ENCODE results near the gene FNIP2.
A peak's percentile ranks its signal among the peaks of the same experiment; 100 is the strongest.
"Not testable (repeated sequence)": the region's sequence is repeated elsewhere in the genome, so short reads cannot be mapped to it uniquely, and the experiment has no call there.

FNIP2 gene

DNA sequence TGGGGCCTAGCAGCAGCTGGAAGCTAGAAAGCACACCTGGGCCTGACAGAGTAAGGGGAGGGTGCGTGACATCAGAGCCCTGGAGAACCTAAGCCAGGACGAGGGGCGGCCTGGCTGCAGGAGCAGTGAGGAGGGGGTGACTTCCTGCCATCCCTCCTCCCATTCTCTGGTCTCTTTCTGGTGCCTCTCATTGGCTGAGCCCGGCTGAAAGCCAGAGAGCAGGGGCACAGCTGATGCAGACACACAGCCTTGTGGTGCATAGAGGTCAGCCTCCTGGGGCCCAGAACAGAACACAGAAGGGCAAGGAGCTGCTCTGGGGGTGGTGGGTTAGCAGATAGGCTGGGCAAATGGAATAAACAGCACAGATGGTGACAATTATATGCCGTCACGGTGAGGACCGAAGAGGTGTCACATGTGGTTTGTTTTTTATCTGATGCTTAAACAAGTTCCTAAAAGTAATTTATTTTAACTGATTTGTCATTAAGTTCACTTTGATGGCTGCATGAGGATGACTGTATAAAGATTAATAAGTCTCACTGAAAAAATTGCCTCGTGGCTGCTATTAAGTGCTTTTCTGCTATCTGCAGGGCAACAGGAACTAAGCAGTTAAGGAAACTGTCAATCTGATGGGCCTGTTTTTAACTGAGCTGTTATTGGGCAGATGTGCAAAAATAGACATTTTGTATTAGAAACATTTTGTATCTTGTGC, 102.0 kb downstream of the FNIP2 start:
- no peak for DNase-seq (ENCODE audit: low read depth)

- no peak for DNase-seq (ENCODE audit: low read depth)
These were observed 102.5 kb downstream of the FNIP2 start for GRCh38 chr4:158871335-158871724.

DNA sequence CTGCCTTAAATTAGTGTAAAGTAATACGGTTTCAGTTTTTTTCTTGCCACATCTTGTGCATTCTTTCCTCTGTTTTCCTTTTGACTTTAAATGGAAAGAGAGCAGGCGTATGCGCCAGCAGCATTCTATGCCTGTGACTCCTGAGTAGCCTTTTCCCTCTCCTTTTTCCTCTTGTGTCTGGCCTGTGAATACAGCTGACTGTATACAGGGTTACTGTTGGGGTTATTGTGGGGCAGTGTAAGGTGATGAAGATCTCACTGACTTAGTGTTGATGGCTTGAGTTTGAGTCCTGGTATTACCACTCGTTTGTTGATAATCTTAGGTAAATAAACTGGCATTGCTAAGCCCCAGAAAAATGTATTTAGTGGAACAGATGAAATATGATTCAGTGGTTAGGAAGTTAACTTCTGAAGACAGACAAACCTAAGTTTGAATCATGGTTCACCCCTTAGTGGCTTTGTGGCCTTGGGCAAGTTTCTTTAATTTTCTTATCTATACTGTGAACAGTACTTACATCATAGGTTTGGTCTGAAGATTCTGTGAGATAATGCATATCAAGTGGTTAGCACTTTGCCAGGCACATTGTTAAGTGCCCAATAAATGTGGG, 105.1 kb downstream of the FNIP2 start:
- DNase-seq (ENCODE audit: low read depth) = peak; percentile 82

GRCh38 chr4:158875026-158875425, 106.2 kb downstream of the FNIP2 start:
- no peak for DNase-seq (ENCODE audit: low read depth)

DNA sequence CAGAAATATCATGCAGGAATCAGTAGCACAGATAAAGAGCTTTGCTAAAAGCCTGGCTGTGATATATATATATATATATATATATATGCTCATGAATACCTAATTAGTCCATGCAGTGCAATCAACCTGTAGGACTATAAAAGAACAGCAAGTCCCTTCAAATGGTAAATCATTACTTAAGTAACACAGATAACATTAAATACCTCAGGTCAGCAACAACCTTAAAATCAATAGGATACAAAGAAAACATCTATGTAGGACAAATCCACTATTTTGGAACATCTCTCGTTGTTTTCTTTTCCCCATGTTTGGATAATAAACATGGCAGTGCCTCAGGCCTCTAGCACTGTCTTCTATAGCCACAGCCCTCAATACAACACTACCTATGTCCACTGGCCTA, 106.6 kb downstream of the FNIP2 start:
- no peak for DNase-seq (ENCODE audit: low read depth)

GRCh38 chr4:158877069-158877468, 108.2 kb downstream of the FNIP2 start:
- DNase-seq (ENCODE audit: low read depth) = no peak

DNA sequence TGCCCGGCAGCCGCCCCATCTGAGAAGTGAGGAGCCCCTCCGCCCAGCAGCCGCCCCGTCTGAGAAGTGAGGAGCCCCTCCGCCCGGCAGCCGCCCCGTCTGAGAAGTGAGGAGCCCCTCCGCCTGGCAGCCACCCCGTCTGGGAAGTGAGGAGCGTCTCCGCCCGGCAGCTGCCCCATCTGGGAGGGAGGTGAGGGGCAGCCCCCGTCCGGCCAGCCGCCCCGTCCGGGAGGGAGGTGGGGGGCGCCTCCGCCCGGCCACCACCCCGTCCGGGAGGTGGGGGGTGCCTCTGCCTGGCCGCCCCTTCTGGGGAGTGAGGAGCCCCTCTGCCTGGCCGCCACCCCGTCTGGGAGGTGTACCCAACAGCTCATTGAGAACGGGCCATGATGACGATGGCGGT, 113.3 kb downstream of the FNIP2 start:
- not testable (repeated sequence) for DNase-seq (ENCODE audit: low read depth)

DNA sequence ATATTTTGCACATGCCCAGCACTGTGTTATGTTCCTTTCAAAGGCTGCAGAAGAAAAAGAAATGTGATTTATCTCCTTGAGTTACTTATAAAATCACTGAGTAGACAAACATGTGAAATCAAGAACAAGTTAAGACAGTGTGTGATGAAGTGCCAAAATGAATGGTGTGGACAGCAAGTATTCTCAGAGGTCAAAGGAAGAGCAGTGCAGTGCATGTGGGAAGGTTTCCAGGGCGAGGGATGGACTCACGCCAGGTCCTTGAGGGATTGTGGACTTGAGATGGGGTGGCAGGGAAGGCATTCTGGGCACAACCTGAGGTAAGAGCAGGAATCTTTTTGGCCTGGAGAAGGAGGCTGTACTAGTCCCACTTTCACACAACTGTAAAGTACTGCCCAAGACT, 115.5 kb downstream of the FNIP2 start:
- DNase-seq (ENCODE audit: low read depth) = no peak

- DNase-seq (ENCODE audit: low read depth) = no peak
These were observed 116.7 kb downstream of the FNIP2 start for GRCh38 chr4:158885564-158885963.

GRCh38 chr4:158890294-158890693, 121.5 kb downstream of the FNIP2 start:
- no peak for DNase-seq (ENCODE audit: low read depth)

- no peak for DNase-seq (ENCODE audit: low read depth)
These were observed 122.4 kb downstream of the FNIP2 start for GRCh38 chr4:158891256-158891655.

- DNase-seq (ENCODE audit: low read depth) = no peak
These were observed 126.0 kb downstream of the FNIP2 start for GRCh38 chr4:158894826-158895225.

DNA sequence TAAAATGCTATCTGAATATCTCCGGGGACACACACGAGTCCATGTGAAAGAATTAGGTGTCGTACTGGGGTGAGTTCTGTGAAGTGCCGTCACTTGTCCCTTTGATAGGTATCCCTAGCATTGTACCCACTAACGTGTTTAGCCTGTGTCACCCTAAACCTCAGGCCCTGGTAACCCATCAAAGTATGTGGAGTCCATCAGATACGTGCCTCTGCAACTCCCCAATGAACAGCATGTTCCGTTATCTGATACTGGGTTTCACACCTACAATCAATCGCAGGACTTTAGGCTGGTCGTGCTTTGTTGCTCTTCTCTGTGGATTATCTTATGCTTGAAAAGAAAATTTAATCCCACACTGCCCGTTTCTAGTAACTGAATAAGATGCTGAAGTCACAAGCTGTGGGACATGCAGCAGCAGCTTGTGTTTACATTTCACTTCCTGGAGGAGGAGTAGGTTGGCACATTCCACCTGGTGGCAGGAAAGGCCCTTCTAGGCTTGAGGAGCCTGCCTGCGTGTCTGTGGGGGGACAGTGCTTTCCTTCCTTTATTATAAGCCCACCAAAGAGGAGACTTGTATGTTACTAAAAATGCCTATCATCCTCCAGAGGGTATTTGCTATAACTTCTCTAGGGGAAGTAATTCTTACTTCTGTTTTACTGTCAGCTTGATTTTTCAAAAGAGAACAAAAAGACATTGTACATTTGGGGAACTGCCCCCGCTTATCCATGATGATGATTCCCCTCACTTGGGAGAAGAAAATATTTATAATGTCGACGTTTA, 127.2 kb downstream of the FNIP2 start:
- DNase-seq (ENCODE audit: low read depth) = no peak

DNA sequence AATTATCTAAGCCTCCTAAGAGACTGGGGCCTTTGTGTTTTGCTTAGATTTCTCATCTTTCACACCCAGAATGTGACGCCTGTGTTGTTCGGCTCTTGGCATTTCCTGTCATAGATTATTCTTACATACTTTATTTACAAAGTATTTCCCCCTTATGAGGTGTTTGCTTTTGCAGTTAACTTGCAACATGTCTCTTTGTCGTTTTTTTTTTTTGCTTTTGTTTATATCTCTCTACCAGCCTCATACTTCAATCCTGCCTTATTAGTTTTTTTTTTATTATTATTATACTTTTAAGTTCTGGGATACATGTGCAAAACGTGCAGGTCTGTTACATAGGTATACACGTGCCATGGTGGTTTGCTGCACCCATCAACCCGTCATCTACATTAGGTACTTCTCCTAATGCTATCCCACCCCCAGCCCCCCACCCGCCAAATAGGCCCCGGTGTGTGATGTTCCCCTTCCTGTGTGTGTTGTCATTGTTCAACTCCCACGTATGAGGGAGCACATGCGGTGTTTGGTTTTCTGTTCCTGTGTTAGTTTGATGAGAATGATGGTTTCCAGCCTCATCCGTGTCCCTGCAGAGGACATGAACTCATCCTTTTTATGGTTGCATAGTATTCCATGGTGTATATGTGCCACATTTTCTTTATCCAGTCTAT, 127.9 kb downstream of the FNIP2 start:
- not testable (repeated sequence) for DNase-seq (ENCODE audit: low read depth)

GRCh38 chr4:158900408-158900807, 131.6 kb downstream of the FNIP2 start:
- DNase-seq (ENCODE audit: low read depth) = not testable (repeated sequence)

DNA sequence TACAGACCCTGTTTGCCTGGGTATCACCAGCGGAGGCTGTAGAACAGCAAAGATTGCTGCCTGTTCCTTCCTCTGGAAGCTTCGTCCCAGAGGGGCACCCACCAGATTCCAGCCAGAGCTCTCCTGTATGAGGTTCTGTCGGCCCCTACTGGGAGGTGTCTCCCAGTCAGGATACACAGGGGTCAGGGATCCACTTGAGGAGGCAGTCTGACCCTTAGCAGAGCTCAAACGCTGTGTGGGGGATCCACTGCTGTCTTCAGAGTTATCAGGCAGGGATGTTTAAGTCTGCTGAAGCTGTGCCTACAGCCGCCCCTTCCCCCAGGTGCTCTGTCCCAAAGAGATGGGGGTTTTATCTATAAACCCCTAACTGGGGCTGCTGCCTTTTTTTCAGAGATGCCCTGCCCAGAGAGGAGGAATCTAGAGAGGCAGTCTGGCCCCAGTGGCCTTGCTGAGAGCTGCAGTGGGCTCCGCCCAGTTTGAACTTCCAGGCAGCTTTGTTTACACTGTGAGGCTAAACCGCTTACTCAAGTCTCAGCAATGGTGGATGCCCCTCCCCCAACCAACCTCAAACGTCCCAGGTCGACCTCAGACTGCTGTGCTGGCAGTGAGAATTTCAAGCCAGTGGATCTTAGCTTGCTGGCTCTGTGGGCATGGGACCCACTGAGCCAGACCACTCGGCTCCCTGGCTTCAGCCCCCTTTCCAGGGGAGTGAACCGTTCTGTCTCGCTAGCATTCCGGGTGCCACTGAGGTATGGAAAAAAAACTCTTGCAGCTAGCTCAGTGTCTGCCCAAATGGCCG, 133.7 kb downstream of the FNIP2 start:
- peak; percentile 68 for DNase-seq (ENCODE audit: low read depth)

GRCh38 chr4:158903079-158903456, 134.2 kb downstream of the FNIP2 start:
- DNase-seq (ENCODE audit: low read depth) = no peak

DNA sequence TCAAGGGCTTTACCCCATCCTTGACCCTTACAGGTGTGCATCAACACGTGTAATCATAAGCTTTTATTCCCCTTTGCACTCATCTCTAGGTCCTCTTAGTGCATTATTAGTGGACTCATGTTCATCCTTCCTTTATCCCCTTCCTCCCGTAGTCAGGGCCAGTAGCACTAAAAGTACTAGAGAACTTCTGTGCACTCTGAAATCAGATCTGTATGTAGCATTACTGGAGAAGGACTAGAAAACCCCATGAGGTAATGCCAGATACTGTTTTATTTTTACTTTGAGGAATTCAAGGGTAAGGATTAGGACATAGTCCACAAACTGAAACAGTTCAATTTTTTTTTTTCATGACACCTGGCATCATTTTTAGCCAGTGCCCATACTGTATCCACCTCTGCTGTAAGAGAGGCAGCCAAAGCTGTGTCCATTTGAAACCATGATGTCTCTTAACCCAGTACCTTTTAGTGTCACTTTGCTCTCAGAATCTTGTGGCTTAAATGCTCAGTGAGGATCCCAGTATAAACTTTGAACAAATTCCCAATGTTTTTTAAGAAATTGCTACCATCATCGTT, 134.7 kb downstream of the FNIP2 start:
- DNase-seq (ENCODE audit: low read depth) = no peak

- DNase-seq (ENCODE audit: low read depth) = no peak
These were observed 136.0 kb downstream of the FNIP2 start for GRCh38 chr4:158904815-158905214.

DNA sequence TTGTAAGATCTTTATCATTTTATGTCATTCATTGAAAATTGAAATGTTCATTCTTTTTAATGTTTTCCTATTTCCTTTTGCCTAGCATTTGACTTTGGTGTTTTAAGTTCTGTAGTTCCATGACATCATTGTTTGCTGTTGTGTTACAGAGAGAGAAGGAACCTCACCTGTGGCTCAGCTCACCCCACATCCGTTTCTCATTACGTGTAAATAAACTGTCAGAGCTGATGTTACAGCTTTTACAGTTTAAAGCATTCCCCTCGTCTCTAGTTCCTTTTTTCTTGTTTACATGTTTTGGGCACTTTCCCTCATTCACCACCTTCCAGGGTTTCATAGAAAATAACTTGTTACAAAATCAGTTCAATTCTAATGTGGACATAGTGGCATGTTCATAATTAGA, 137.2 kb downstream of the FNIP2 start:
- no peak for DNase-seq (ENCODE audit: low read depth)

DNA sequence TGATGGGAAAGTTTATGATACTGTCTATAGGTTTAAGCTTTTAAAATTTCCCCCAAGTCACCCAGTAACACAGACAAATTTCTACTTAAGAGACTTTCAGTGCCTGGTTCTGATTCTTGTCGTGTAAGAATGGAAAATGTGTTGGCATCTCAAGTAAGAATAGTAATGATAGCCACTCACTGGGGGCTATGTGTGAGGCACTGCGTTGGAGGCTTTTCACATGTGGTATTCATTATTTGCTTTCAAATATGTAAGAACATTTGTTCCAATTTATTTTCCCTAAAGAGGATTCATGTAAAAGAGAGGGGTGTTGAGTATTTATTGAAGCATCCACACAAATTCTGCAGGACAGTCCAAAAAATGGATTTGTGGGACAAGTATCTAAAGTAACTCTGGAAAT, 143.6 kb downstream of the FNIP2 start:
- no peak for DNase-seq (ENCODE audit: low read depth)

DNA sequence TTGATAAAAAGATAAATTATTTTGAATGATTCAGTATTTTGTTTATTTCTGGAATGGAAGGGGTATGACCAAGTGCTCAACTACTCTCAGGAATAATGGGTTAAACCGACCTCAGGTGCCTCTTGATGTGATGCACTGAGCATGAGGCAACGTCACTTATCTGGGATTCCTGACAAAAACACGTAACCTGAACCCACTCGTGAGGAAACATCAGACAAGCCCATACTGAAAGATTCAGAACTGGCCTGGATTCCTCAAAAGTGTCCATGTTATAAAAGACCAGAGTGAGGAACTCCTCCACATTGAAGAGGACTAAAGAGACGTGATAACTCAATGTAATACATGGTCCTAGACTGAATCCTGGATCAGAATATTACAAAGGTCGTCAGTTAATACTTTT, 144.0 kb downstream of the FNIP2 start:
- no peak for DNase-seq (ENCODE audit: low read depth)

All from HS-27A (cell line).